ENCODE data around the gene SEPTIN8. TPM values are rescaled to one million over a fixed set of nuclear protein-coding genes. Genes with fewer than 3 reads are reported as not detected.
A peak's percentile ranks its signal among the peaks of the same experiment; 100 is the strongest.

Gene SEPTIN8
- total RNA-seq, 4 donors from 2014 or later: 27.6 to 42.1 (median 29.7) TPM

GRCh38 chr5:132742626-132743025, 34.4 kb downstream of the SEPTIN8 start:
- no peak for ATAC-seq (ENCODE audit: low FRiP score)

GRCh38 chr5:132742158-132742557, 34.9 kb downstream of the SEPTIN8 start:
- TF ChIP-seq CTCF (IDR thresholded peaks at IDR 0.05): no peak
- ATAC-seq (ENCODE audit: low FRiP score): no peak
- no peak for DNase-seq (ENCODE audit: low spot score)

More at GRCh38 chr5:132742626-132743025, 34.4 kb downstream of the SEPTIN8 start:
- TF ChIP-seq CTCF (IDR thresholded peaks at IDR 0.05): no peak
- no peak for DNase-seq (ENCODE audit: low spot score)

GRCh38 chr5:132739232-132739631, 37.8 kb downstream of the SEPTIN8 start:
- no peak for DNase-seq (ENCODE audit: low spot score)
- TF ChIP-seq CTCF (IDR thresholded peaks at IDR 0.05): no peak
- ATAC-seq (ENCODE audit: low FRiP score): no peak

- TF ChIP-seq CTCF (IDR thresholded peaks at IDR 0.05): no peak
- no peak for DNase-seq (ENCODE audit: low spot score)
- no peak for ATAC-seq (ENCODE audit: low FRiP score)
These were observed 38.9 kb downstream of the SEPTIN8 start for GRCh38 chr5:132737982-132738681.

GRCh38 chr5:132736853-132737833, 39.9 kb downstream of the SEPTIN8 start, which contains the start of gene KIF3A:
KIF3A (minus strand) TSS chr5:132737546; CDS start chr5:132737419, 127 bp downstream.
- ATAC-seq (ENCODE audit: low FRiP score) (peak; percentile 99), DNase-seq (ENCODE audit: low spot score) (peak; percentile 83)
- no peak for TF ChIP-seq CTCF (IDR thresholded peaks at IDR 0.05)

- ATAC-seq (ENCODE audit: low FRiP score): no peak
- no peak for TF ChIP-seq CTCF (IDR thresholded peaks at IDR 0.05)
- no peak for DNase-seq (ENCODE audit: low spot score)
These were observed 42.4 kb downstream of the SEPTIN8 start for GRCh38 chr5:132734687-132735086.

All from omental fat pad (tissue), 4 donors.